Prostate gland (tissue), 2 donors: ENCODE results near the gene FAM216B. TPM values are rescaled to one million over a fixed set of nuclear protein-coding genes. Genes with fewer than 3 reads are reported as not detected.

ENCODE experiments used
- DNase-seq: peaks from one replicate; pipeline ENCODE4 v3.0.0-alpha.2; 2019; ENCODE audit warnings: low spot score
- H3K27ac ChIP-seq, 2 donors: fragments of 200-600 bp; sonication (generic); 2 replicates each; pipeline ENCODE4 v1.5.1; 2017 to 2019
- H3K27me3 ChIP-seq: fragments of 200-600 bp; sonication (generic); replicated peaks from 2 replicates; pipeline ENCODE4 v1.5.1; 2019; ENCODE audit not compliant: insufficient read depth
- H3K36me3 ChIP-seq, 2 donors: fragments of 200-600 bp; sonication (generic); 1 replicate in 1 of 2; 2 replicates in 1 of 2; pipeline versions ENCODE4 v1.5.1 to v1.8.1; 2017 to 2019
- H3K4me1 ChIP-seq: fragments of 200-600 bp; sonication (generic); replicated peaks from 2 replicates; pipeline ENCODE4 v1.5.1; 2019
- H3K4me3 ChIP-seq, 2 donors: fragments of 200-600 bp; sonication (generic); 2 replicates each; pipeline ENCODE4 v1.5.1; 2017 to 2019
- H3K9me3 ChIP-seq: fragments of 200-600 bp; sonication (generic); 2 replicates; pipeline ENCODE4 v1.5.1; 2017
- CTCF ChIP-seq, 4 experiments: fragments of 200-600 bp in 2 of 4; fragments of 450-650 bp in 2 of 4; sonication (generic) in 2 of 4; IDR thresholded peaks; 1 replicate in 3 of 4; 2 replicates in 1 of 4; pipeline ENCODE4 v1.5.1; 2016 to 2019; ENCODE audit warnings: antibody characterized with exemption in 4 of 4, mild to moderate bottlenecking in 2 of 4, moderate library complexity in 2 of 4
- POLR2A ChIP-seq: fragments of 450-650 bp; IDR thresholded peaks from one replicate; pipeline ENCODE4 v1.6.1; 2016; ENCODE audit warnings: antibody characterized with exemption, mild to moderate bottlenecking
- POLR2AphosphoS5 ChIP-seq: sonication (generic); formaldehyde crosslinking; IDR thresholded peaks from one replicate; pipeline ENCODE4 v1.6.1; 2017; ENCODE audit warnings: antibody characterized with exemption
- WGBS: methylation state at CpG from one replicate; pipeline ENCODE4 v1.1.5; 2018; 5-methylcytosine and 5-hydroxymethylcytosine counted together
- intact Hi-C: fragments of 100-400 bp; cut with DNase I; formaldehyde crosslinking; loops from one replicate; pipeline ENCODE4 v1.14.2; 2022
- total RNA-seq, 2 donors: library from RNA; depleted of rRNA; stranded (reverse); fragments of >200 nt; gene quantifications; one replicate each; pipeline ENCODE4 v1.1.0, GENCODE V29; 2016

FAM216B gene
- total RNA-seq, 2 donors from 2014 or later, result not detected

- Histone ChIP-seq H3K4me1 (no peaks in the 10 kb centered on the region), H3K36me3 (no peaks in the 10 kb centered on the region), H3K9me3 (no peaks in the 10 kb centered on the region), H3K27me3 (no peaks in the 10 kb centered on the region), H3K4me3 (no peak overlapping the region), H3K27ac (no peak overlapping the region)
- TF ChIP-seq POLR2AphosphoS5 (no peak), CTCF (IDR thresholded peaks at IDR 0.05) (no peak), POLR2A (no peak)
- DNase-seq, result no peak
- intact Hi-C loops, result no loop called here
- WGBS, result 83% methylated on average over 1 of the region's 1 CpG
Observed at GRCh38 chr13:42821437-42821836, 40.1 kb downstream of the FAM216B start.

GRCh38 chr13:42832341-42833096, 51.1 kb downstream of the FAM216B start:
- 77% methylated on average over 10 of the region's 10 CpGs for WGBS
- H3K9me3 ChIP-seq, result no peaks in the 10 kb centered on the region
- intact Hi-C loops, result no loop called here
- no peak for TF ChIP-seq CTCF (IDR thresholded peaks at IDR 0.05)
- no peak for TF ChIP-seq POLR2AphosphoS5
- no peak for TF ChIP-seq POLR2A
- no peak overlapping the region for H3K4me3 ChIP-seq
- DNase-seq, result no peak
- no peaks in the 10 kb centered on the region for H3K4me1 ChIP-seq
- no peak overlapping the region for H3K27ac ChIP-seq
- H3K36me3 ChIP-seq, result no peaks in the 10 kb centered on the region
- no peaks in the 10 kb centered on the region for H3K27me3 ChIP-seq

- no peaks in the 10 kb centered on the region for H3K4me1 ChIP-seq
- 89% methylated on average over 3 of the region's 3 CpGs for WGBS
- DNase-seq, result no peak
- no peak overlapping the region for H3K27ac ChIP-seq
- H3K9me3 ChIP-seq, result no peaks in the 10 kb centered on the region
- TF ChIP-seq CTCF (IDR thresholded peaks at IDR 0.05) (no peak), POLR2A (no peak), POLR2AphosphoS5 (no peak)
- intact Hi-C loops, result no loop called here
- H3K4me3 ChIP-seq, result no peak overlapping the region
- no peaks in the 10 kb centered on the region for H3K36me3 ChIP-seq
- H3K27me3 ChIP-seq, result no peaks in the 10 kb centered on the region
Observed at GRCh38 chr13:42834946-42835345, 53.6 kb downstream of the FAM216B start.

GRCh38 chr13:42836930-42837690, 55.7 kb downstream of the FAM216B start:
- no peaks in the 10 kb centered on the region for H3K4me1 ChIP-seq
- H3K36me3 ChIP-seq, result no peaks in the 10 kb centered on the region
- no peaks in the 10 kb centered on the region for H3K27me3 ChIP-seq
- intact Hi-C loops, result no loop called here
- 27% methylated on average over 10 of the region's 10 CpGs for WGBS
- DNase-seq, result peak; percentile 12
- TF ChIP-seq CTCF (IDR thresholded peaks at IDR 0.05) (peak in 1 of 4 experiments; percentile 43), POLR2AphosphoS5 (no peak), POLR2A (no peak)
- no peak overlapping the region for H3K4me3 ChIP-seq
- no peaks in the 10 kb centered on the region for H3K9me3 ChIP-seq
- no peak overlapping the region for H3K27ac ChIP-seq

Other genes with a start within 250 kb of the FAM216B start
- gene TNFSF11, start 207.4 kb upstream of the FAM216B start, total RNA-seq, result 1 to 10 TPM in 1 of 2 donors, not detected in 1; 1.2 TPM
- 1 to 10 TPM; 1.7 to 8.0 TPM for gene EPSTI1, start 210.7 kb downstream of the FAM216B start, total RNA-seq
- 1 to 10 TPM; 1.4 to 8.2 TPM for gene DNAJC15, start 242.0 kb downstream of the FAM216B start, total RNA-seq